ENCODE data around the gene OR8D1. TPM values are rescaled to one million over a fixed set of nuclear protein-coding genes. Genes with fewer than 3 reads are reported as not detected.

OR8D1 gene
- not detected in 2 replicates for total RNA-seq
- not detected in 2 replicates for polyA plus RNA-seq

- Histone ChIP-seq H3K36me3 (no peaks in the 10 kb centered on the region), H3K27me3 (peaks cover 7% of the 10 kb centered on the region), H3K4me1 (ENCODE audit: low read depth) (no peaks in the 10 kb centered on the region), H3K4me3 (no peak within 1 kb of the TSS), H3K27ac (no peak within 1 kb of the TSS), H3K9me3 (ENCODE audit: low read depth) (no peaks in the 10 kb centered on the region)
- DNase-seq (ENCODE audit: low read depth in 1 of 2, low spot score in 1 of 2): no peak
- no peak for TF ChIP-seq CTCF (IDR thresholded peaks at IDR 0.05; ENCODE audit: low read depth, low read length)
Observed at GRCh38 chr11:124313849-124314248, at the start of gene OR8D1. OR8D1 (minus strand) TSS chr11:124313949; CDS start chr11:124310766, 3,183 bp downstream.

GRCh38 chr11:124359566-124359965 lies 45.8 kb upstream of the OR8D1 start:
- no peak for DNase-seq (ENCODE audit: low read depth in 1 of 2, low spot score in 1 of 2)
- Histone ChIP-seq H3K36me3 (no peaks in the 10 kb centered on the region), H3K27ac (no peak overlapping the region), H3K9me3 (ENCODE audit: low read depth) (no peaks in the 10 kb centered on the region), H3K4me3 (no peak overlapping the region), H3K27me3 (peaks cover 6% of the 10 kb centered on the region), H3K4me1 (ENCODE audit: low read depth) (no peaks in the 10 kb centered on the region)
- no peak for TF ChIP-seq CTCF (IDR thresholded peaks at IDR 0.05; ENCODE audit: low read depth, low read length)

GRCh38 chr11:124346311-124346955 lies 32.7 kb upstream of the OR8D1 start:
- DNase-seq (ENCODE audit: low read depth in 1 of 2, low spot score in 1 of 2): no peak
- no peak overlapping the region for H3K27ac ChIP-seq
- no peaks in the 10 kb centered on the region for H3K36me3 ChIP-seq
- H3K4me1 ChIP-seq (ENCODE audit: low read depth): no peaks in the 10 kb centered on the region
- no peaks in the 10 kb centered on the region for H3K27me3 ChIP-seq
- H3K4me3 ChIP-seq: no peak overlapping the region
- H3K9me3 ChIP-seq (ENCODE audit: low read depth): no peaks in the 10 kb centered on the region
- TF ChIP-seq CTCF (IDR thresholded peaks at IDR 0.05; ENCODE audit: low read depth, low read length): no peak

GRCh38 chr11:124344346-124344745 lies 30.6 kb upstream of the OR8D1 start:
- TF ChIP-seq CTCF (IDR thresholded peaks at IDR 0.05; ENCODE audit: low read depth, low read length): no peak
- Histone ChIP-seq H3K9me3 (ENCODE audit: low read depth) (no peaks in the 10 kb centered on the region), H3K27ac (no peak overlapping the region), H3K4me1 (ENCODE audit: low read depth) (no peaks in the 10 kb centered on the region), H3K27me3 (no peaks in the 10 kb centered on the region), H3K36me3 (no peaks in the 10 kb centered on the region), H3K4me3 (no peak overlapping the region)
- no peak for DNase-seq (ENCODE audit: low read depth in 1 of 2, low spot score in 1 of 2)

- Histone ChIP-seq H3K27ac (no peak overlapping the region), H3K27me3 (no peaks in the 10 kb centered on the region), H3K4me3 (no peak overlapping the region), H3K4me1 (ENCODE audit: low read depth) (no peaks in the 10 kb centered on the region), H3K36me3 (no peaks in the 10 kb centered on the region), H3K9me3 (ENCODE audit: low read depth) (no peaks in the 10 kb centered on the region)
- no peak for TF ChIP-seq CTCF (IDR thresholded peaks at IDR 0.05; ENCODE audit: low read depth, low read length)
- DNase-seq (ENCODE audit: low read depth in 1 of 2, low spot score in 1 of 2): no peak
Observed at GRCh38 chr11:124340142-124340447, 26.3 kb upstream of the OR8D1 start.
